Mucosa of rectum (tissue), 2 donors: ENCODE measurements around the gene KIF1A.

Experiments
- H3K27ac ChIP-seq, 2 donors: one replicate each; pipeline ENCODE4 v1.7.0; 2013; ENCODE audit warnings: inconsistent platforms in 2 of 2, low read depth in 2 of 2, low read length in 2 of 2
- H3K27me3 ChIP-seq, 2 donors: one replicate each; pipeline ENCODE4 v1.7.0; 2013; ENCODE audit warnings: low read length in 2 of 2; ENCODE audit not compliant: control insufficient read depth in 2 of 2, insufficient read depth in 2 of 2
- H3K36me3 ChIP-seq, 2 donors: one replicate each; pipeline ENCODE4 v1.7.0; 2013; ENCODE audit warnings: low read length in 2 of 2; ENCODE audit not compliant: control insufficient read depth in 2 of 2, insufficient read depth in 2 of 2
- H3K4me1 ChIP-seq, 2 donors: one replicate each; pipeline ENCODE4 v1.7.0; 2013; ENCODE audit warnings: low read length in 2 of 2, mild to moderate bottlenecking in 1 of 2; ENCODE audit not compliant: control insufficient read depth in 2 of 2, insufficient read depth in 2 of 2
- H3K4me3 ChIP-seq, 2 donors: one replicate each; pipeline ENCODE4 v1.7.0; 2013; ENCODE audit warnings: low read length in 2 of 2
- H3K9ac ChIP-seq, 2 donors: one replicate each; pipeline ENCODE4 v1.7.0; 2013; ENCODE audit warnings: low read length in 2 of 2, low read depth in 1 of 2, mild to moderate bottlenecking in 1 of 2
- H3K9me3 ChIP-seq, 2 donors: one replicate each; pipeline ENCODE4 v1.7.0; 2013; ENCODE audit warnings: low read length in 2 of 2; ENCODE audit not compliant: control insufficient read depth in 2 of 2
- donor health status: healthy.
- donor health status: Normal muscosa, but diverticular disease.

The KIF1A gene

DNA sequence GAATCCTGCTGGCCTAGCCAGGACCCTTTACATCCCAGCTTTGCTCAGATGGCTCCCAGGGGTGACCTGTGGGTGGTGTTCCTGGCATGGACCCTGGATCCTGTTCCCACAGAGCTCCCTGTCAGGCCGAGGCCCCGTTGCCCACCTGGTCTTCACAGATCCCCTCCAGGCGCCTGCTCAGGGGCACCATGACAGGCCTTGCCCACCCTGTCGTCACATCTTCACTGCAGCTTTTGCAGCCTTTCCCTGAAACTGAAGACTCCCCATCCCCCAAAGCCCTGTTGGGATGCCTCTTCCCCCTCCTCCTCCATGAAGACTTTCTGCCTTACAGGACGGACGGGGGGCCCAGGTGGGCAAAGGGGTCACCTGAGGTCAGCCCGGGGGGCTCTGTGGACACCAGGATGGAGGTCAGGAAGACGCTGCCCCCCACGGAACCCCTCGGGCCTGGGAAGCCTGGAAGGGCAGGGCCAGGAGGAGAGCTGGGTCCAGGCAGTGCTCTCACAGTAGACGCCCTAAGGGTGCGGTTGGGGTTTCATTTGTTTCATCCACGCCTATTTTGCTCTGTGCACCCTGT lies 13.0 kb upstream of the KIF1A start:
- H3K27ac ChIP-seq, result no peak overlapping the region
- no peak overlapping the region for H3K4me3 ChIP-seq
- peaks cover 9 to 14% of the 10 kb centered on the region in 2 donors for H3K27me3 ChIP-seq
- H3K9ac ChIP-seq, result no peak overlapping the region
- peaks cover 4 to 7% of the 10 kb centered on the region in 2 donors for H3K4me1 ChIP-seq
- H3K9me3 ChIP-seq, result no peaks in the 10 kb centered on the region
- H3K36me3 ChIP-seq, result no peaks in the 10 kb centered on the region

DNA sequence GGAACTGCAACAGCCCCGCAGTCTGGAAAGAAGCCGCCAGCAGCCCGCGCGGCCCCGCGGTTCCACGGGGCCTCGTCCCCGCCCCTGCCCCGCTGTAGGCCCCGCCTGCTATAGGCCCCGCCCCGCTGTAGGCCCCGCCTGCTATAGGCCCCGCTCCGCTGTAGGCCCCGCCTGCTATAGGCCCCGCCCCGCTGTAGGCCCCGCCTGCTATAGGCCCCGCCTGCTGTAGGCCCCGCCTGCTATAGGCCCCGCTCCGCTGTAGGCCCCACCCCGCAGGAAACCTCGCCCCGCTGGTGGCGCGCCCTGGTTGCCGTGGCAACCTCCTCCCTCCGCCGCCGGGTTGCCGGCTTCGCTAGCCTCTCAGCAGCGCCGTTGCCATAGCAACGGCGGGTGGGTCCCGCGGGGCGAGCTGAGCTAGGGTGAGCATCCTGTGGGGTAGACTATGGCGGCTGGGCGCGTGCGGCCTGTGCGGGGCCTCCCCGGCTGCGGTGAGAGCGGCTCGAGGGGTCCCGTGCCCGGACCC lies 12.2 kb upstream of the KIF1A start:
- Histone ChIP-seq H3K36me3 (no peaks in the 10 kb centered on the region), H3K9ac (no peak overlapping the region), H3K4me3 (peak overlapping the region in 1 of 2 donors; percentile 67), H3K4me1 (peaks cover 4 to 7% of the 10 kb centered on the region in 2 donors), H3K27ac (no peak overlapping the region), H3K27me3 (peaks cover 9 to 13% of the 10 kb centered on the region in 2 donors), H3K9me3 (no peaks in the 10 kb centered on the region)

- Histone ChIP-seq H3K27ac (no peak overlapping the region), H3K36me3 (no peaks in the 10 kb centered on the region), H3K9me3 (no peaks in the 10 kb centered on the region), H3K4me1 (peaks cover 4 to 5% of the 10 kb centered on the region in 2 donors), H3K4me3 (peak overlapping the region; percentile 35 to 67), H3K9ac (no peak overlapping the region), H3K27me3 (peaks cover 9 to 12% of the 10 kb centered on the region in 2 donors)
Measured at GRCh38 chr2:240831594-240832204, 11.7 kb upstream of the KIF1A start.

- peaks cover 34 to 38% of the 10 kb centered on the region in 2 donors for H3K27me3 ChIP-seq
- H3K4me3 ChIP-seq, result no peak overlapping the region
- no peaks in the 10 kb centered on the region for H3K36me3 ChIP-seq
- no peak overlapping the region for H3K27ac ChIP-seq
- H3K4me1 ChIP-seq, result no peaks in the 10 kb centered on the region
- H3K9me3 ChIP-seq, result peaks cover 2 to 4% of the 10 kb centered on the region in 2 donors
- H3K9ac ChIP-seq, result no peak overlapping the region
Measured at GRCh38 chr2:240825476-240825875, 5.5 kb upstream of the KIF1A start.

- no peaks in the 10 kb centered on the region for H3K36me3 ChIP-seq
- no peak overlapping the region for H3K9ac ChIP-seq
- H3K4me3 ChIP-seq, result no peak overlapping the region
- peaks cover 2 to 4% of the 10 kb centered on the region in 2 donors for H3K9me3 ChIP-seq
- no peaks in the 10 kb centered on the region for H3K4me1 ChIP-seq
- peaks cover 31 to 37% of the 10 kb centered on the region in 2 donors for H3K27me3 ChIP-seq
- H3K27ac ChIP-seq, result no peak overlapping the region
Measured at GRCh38 chr2:240823449-240824336, 3.7 kb upstream of the KIF1A start.

DNA sequence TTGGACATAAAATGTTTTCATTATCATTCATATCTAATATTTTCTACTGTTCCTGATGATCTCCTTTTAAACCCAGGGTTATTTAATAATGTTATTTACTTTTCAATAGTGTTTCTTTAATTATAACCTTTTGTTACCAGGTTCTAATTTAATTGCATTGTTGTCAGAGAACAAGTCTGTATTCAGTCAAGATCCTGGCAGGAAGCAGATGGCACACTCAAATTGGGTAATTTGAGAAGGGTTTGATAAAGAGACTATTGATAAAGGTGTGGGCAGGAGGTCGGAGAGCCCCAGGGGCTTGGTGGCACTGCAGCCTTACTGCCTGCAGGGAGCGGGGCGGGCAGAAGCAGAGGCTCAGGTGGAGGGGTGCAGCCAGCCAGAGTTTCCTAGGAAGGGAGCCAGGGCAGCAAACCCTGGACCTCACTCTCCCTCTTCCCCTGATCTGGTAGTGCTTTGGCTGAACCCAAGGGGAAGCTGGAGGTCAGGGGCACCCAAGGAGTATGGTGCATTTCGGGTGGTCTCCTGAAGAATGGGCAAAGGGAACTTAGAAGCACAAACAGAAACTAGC lies 2.3 kb upstream of the KIF1A start:
- Histone ChIP-seq H3K9ac (no peak overlapping the region), H3K4me1 (no peaks in the 10 kb centered on the region), H3K36me3 (no peaks in the 10 kb centered on the region), H3K4me3 (no peak overlapping the region), H3K27ac (no peak overlapping the region), H3K9me3 (peaks cover 2 to 4% of the 10 kb centered on the region in 2 donors), H3K27me3 (peaks cover 38 to 42% of the 10 kb centered on the region in 2 donors)

GRCh38 chr2:240821429-240821778 lies 1.4 kb upstream of the KIF1A start:
- Histone ChIP-seq H3K9me3 (peaks cover 2 to 3% of the 10 kb centered on the region in 2 donors), H3K27ac (no peak overlapping the region), H3K4me3 (no peak overlapping the region), H3K4me1 (no peaks in the 10 kb centered on the region), H3K9ac (no peak overlapping the region), H3K27me3 (peaks cover 34 to 43% of the 10 kb centered on the region in 2 donors), H3K36me3 (no peaks in the 10 kb centered on the region)

DNA sequence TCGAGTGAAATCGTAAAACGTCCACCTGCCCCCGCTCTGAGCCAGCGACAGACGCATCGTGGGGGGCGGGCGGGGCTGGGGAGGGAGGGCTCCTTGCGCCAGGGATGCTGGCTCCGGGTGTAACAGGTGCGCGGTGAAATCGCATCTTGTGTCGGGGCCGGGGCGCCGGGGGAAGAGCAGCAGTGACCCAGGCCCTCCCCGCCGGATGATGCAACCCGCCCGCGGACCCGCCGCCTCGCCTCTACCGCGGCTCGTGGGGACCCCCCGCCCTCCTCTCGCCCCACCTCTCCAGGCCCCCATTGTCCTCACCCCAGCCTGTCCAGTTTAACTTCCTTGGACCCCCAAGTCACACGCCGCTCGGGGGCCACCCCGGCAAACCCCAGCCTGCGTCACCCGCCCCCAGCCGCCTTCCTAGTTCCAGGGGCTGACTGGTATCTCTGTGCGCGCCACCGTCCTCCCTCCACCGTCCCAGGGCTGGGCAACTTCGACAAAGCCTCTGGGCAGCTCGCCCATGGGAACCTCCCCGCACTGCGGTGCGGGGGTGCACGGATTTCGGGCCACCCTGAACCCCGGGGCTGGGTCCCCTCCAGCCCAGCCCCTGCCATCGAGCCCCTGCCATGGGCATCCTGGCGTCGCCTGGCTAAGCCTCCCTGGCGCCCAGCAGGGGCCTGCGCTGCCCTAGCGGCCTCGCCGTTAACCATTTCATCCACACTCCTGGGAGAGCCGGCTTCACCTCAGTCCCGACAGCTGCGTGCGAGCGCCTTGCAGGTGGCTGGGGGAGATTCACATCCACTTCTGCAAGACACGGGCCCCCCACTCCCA lies 799 bp upstream of the KIF1A start:
- no peak overlapping the region for H3K4me3 ChIP-seq
- H3K9me3 ChIP-seq, result peaks cover 2% of the 10 kb centered on the region in 2 donors
- peaks cover 33 to 44% of the 10 kb centered on the region in 2 donors for H3K27me3 ChIP-seq
- no peaks in the 10 kb centered on the region for H3K36me3 ChIP-seq
- no peak overlapping the region for H3K9ac ChIP-seq
- no peaks in the 10 kb centered on the region for H3K4me1 ChIP-seq
- H3K27ac ChIP-seq, result no peak overlapping the region

GRCh38 chr2:240819126-240819857 lies 727 bp downstream of the KIF1A start:
- H3K9ac ChIP-seq, result no peak overlapping the region

More at GRCh38 chr2:240819126-240819857, 727 bp downstream of the KIF1A start:
- no peak overlapping the region for H3K27ac ChIP-seq
- H3K27me3 ChIP-seq, result peaks cover 28 to 36% of the 10 kb centered on the region in 2 donors
- no peaks in the 10 kb centered on the region for H3K36me3 ChIP-seq
- H3K9me3 ChIP-seq, result peaks cover 2% of the 10 kb centered on the region in 2 donors
- no peak overlapping the region for H3K4me3 ChIP-seq
- H3K4me1 ChIP-seq, result no peaks in the 10 kb centered on the region
